Adrenal gland (tissue), 12 donors: ENCODE measurements around the gene GRM3. TPM values are rescaled to one million over a fixed set of nuclear protein-coding genes. Genes with fewer than 3 reads are reported as not detected.

ENCODE experiments used
- DNase-seq, 7 donors: peaks; one replicate each; pipeline ENCODE4 v3.0.0-alpha.2; 2019 to 2020
- H3K27ac ChIP-seq, 5 donors: fragments of 200-600 bp; sonication (generic) in 4 of 5; 1 replicate in 3 of 5; 2 replicates in 2 of 5; pipeline versions ENCODE4 v1.5.1 to v1.8.0; 2016 to 2020; ENCODE audit warnings: mild to moderate bottlenecking in 1 of 5
- H3K27me3 ChIP-seq: fragments of 200-600 bp; 2 replicates; pipeline ENCODE4 v1.8.0; 2021
- H3K36me3 ChIP-seq, 2 donors: fragments of 200-600 bp; replicated peaks in 1 of 2; 1 replicate in 1 of 2; 2 replicates in 1 of 2; pipeline versions ENCODE4 v1.5.1 to v1.8.0; 2018 to 2022
- H3K4me1 ChIP-seq, 2 donors: fragments of 200-600 bp; replicated peaks in 1 of 2; 1 replicate in 1 of 2; 2 replicates in 1 of 2; pipeline versions ENCODE4 v1.5.1 to v1.8.0; 2018 to 2021
- H3K4me3 ChIP-seq, 4 donors: fragments of 200-600 bp; sonication (generic) in 3 of 4; one replicate each; pipeline ENCODE4 v1.5.1; 2016 to 2018
- H3K9me3 ChIP-seq, 3 donors: fragments of 200-600 bp; sonication (generic) in 1 of 3; replicated peaks in 1 of 3; 1 replicate in 2 of 3; 2 replicates in 1 of 3; pipeline versions ENCODE4 v1.5.1 to v1.8.0; 2016 to 2021
- POLR2A ChIP-seq, 2 donors: fragments of 450-650 bp; IDR thresholded peaks; one replicate each; pipeline ENCODE4 v1.6.1; 2017; ENCODE audit warnings: antibody characterized with exemption in 2 of 2, mild to moderate bottlenecking in 2 of 2, moderate library complexity in 1 of 2
- WGBS, 4 donors: extraction: QIAGEN DNeasy Blood & Tissue Kit in 2 of 4; methylation state at CpG; one replicate each; pipeline versions ENCODE4 v1.1.5 to v1.1.7; 2013 to 2017; 5-methylcytosine and 5-hydroxymethylcytosine counted together
- intact Hi-C, 2 donors: fragments of 100-400 bp; cut with DNase I; formaldehyde crosslinking; loops; one replicate each; pipeline versions ENCODE4 v1.14.1 to v1.15.0; 2022 to 2023
- polyA plus RNA-seq, 3 donors: library from polyadenylated mRNA; stranded (reverse); fragments of 200-250 nt in 2 of 3; fragments of 350-450 nt in 1 of 3; fragmentation: Illumina TruSeq in 1 of 3; extraction: RNeasy Lipid Tissue Mini Kit (QIAGEN cat#74804) in 1 of 3; gene quantifications; one replicate each; pipeline ENCODE4 v1.2.3, GENCODE V29; 2013 to 2014
- total RNA-seq, 9 donors: library from RNA; depleted of rRNA in 4 of 9; stranded (reverse); fragments of >200 nt in 4 of 9; fragments of 120-200 nt in 1 of 9; fragmentation: NEBNext Ultra II Directional in 1 of 9; extraction: Animal tissue kit (Norgen Biotek cat#: 25700) in 1 of 9; gene quantifications; one replicate each; pipeline versions ENCODE4 v1.1.0 to v1.2.4, GENCODE V29; 2013 to 2023
- TF ChIP-seq, protein P1 (sequence below), 6 experiments: fragments of 450-650 bp in 4 of 6; fragments of 200-600 bp in 2 of 6; sonication (generic) in 1 of 6; IDR thresholded peaks; 1 replicate in 5 of 6; 2 replicates in 1 of 6; pipeline versions ENCODE4 v1.5.1 to v1.8.0; 2016 to 2021; ENCODE audit warnings: antibody characterized with exemption in 6 of 6, mild to moderate bottlenecking in 2 of 6, moderate library complexity in 1 of 6
- donor health status: healthy with polysubstance abuse.
- donor health status: Bipolar disorder and iron deficiency.
- donor health status: DM: yes; HTN: yes; CAD: no.
- donor health status: DM: no; HTN: no; CAD: no.
- donor health status: DM: no; HTN: no; CAD: no.
- donor health status: DM: yes; HTN: yes; CAD: no.

The GRM3 gene
- total and polyA plus RNA-seq, 12 donors = 0.30 to 5.1 (median 1.8) TPM

DNA sequence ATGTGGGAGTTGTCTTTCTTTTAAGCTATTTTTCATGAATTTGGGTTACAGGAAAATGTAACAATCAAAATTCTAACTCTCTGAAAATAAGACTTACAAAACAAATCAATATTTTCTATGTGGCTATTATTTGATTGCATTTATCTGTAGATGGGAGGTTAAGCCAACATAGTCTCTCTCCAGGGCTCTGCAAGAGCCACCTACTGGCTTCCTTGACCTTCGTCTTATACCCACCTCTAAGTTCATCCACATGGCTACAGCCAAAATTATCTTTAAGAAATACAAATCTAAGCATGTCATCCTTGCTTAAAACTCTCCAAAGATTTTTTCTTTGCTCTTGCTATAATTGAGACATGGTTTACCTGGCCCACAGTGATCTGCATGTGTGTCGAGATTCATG is 14.2 kb downstream of the GRM3 start:
- no peaks in the 10 kb centered on the region for H3K9me3 ChIP-seq
- no peaks in the 10 kb centered on the region for H3K36me3 ChIP-seq
- DNase-seq = no peak
- 68 to 89% (median 84%) methylated on average over 2 of the region's 2 CpGs for WGBS, 4 donors
- no peak overlapping the region for H3K27ac ChIP-seq
- H3K4me3 ChIP-seq = no peak overlapping the region
- no peaks in the 10 kb centered on the region for H3K27me3 ChIP-seq
- intact Hi-C loops = no loop called here
- TF ChIP-seq, protein P1, sequence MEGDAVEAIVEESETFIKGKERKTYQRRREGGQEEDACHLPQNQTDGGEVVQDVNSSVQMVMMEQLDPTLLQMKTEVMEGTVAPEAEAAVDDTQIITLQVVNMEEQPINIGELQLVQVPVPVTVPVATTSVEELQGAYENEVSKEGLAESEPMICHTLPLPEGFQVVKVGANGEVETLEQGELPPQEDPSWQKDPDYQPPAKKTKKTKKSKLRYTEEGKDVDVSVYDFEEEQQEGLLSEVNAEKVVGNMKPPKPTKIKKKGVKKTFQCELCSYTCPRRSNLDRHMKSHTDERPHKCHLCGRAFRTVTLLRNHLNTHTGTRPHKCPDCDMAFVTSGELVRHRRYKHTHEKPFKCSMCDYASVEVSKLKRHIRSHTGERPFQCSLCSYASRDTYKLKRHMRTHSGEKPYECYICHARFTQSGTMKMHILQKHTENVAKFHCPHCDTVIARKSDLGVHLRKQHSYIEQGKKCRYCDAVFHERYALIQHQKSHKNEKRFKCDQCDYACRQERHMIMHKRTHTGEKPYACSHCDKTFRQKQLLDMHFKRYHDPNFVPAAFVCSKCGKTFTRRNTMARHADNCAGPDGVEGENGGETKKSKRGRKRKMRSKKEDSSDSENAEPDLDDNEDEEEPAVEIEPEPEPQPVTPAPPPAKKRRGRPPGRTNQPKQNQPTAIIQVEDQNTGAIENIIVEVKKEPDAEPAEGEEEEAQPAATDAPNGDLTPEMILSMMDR (IDR thresholded peaks at IDR 0.05) = no peak
- no peak for TF ChIP-seq POLR2A (IDR thresholded peaks at IDR 0.05)
- H3K4me1 ChIP-seq = no peaks in the 10 kb centered on the region

DNA sequence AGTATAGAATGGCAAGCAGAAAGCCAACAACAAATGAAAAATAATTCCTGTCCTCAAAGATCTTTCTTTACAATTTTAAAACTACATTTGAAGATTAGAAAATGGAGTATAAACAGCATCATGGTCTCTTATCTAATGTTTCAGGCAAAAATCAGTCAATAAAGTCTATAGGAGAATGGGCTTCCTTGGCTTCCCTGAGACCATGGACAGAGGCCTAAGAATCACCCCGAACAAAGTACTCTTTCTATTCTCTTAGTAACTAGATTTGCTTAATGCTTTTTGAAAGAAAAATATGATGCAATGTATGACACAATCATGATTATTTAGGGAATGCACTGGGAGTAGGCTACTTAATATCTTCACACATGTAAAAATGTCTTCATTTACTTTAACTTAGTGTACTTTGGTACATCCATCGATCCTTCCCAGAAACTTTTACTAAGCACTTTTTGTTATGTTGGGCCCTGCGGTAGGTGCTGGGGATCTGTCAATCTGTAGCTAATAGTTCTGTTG is 17.3 kb downstream of the GRM3 start:
- Histone ChIP-seq H3K27me3 (no peaks in the 10 kb centered on the region), H3K27ac (no peak overlapping the region), H3K4me1 (no peaks in the 10 kb centered on the region), H3K9me3 (no peaks in the 10 kb centered on the region), H3K4me3 (no peak overlapping the region), H3K36me3 (no peaks in the 10 kb centered on the region)
- intact Hi-C loops = no loop called here
- TF ChIP-seq, protein P1 (IDR thresholded peaks at IDR 0.05) = no peak
- TF ChIP-seq POLR2A (IDR thresholded peaks at IDR 0.05) = no peak
- no peak for DNase-seq
- WGBS, 4 donors = 81 to 91% (median 87%) methylated on average over 3 of the region's 3 CpGs

DNA sequence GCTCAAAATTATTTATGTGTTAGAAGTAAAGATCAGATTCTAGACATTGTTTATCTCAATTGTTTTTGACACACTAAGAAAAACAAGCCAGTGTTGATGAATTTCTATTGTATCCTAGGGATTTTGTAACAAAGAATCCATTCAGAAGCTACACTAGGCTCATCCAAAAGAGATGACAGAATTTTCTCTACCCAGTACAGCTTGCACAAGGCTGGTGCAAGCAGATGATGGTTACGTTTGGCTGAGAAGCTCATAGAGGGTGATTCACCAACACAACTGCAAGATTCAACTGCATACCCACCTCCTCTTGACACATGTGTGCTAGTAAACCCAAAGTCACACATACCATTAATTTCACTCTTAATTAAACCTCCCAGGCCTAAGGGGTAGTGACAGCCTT is 20.8 kb downstream of the GRM3 start:
- Histone ChIP-seq H3K4me1 (no peaks in the 10 kb centered on the region), H3K9me3 (no peaks in the 10 kb centered on the region), H3K27ac (no peak overlapping the region), H3K27me3 (no peaks in the 10 kb centered on the region), H3K36me3 (no peaks in the 10 kb centered on the region), H3K4me3 (no peak overlapping the region)
- no peak for DNase-seq
- intact Hi-C loops = no loop called here
- TF ChIP-seq, protein P1 (IDR thresholded peaks at IDR 0.05) = no peak
- no peak for TF ChIP-seq POLR2A (IDR thresholded peaks at IDR 0.05)
- 75 to 85% (median 82%) methylated on average over 1 of the region's 1 CpG for WGBS, 4 donors

DNA sequence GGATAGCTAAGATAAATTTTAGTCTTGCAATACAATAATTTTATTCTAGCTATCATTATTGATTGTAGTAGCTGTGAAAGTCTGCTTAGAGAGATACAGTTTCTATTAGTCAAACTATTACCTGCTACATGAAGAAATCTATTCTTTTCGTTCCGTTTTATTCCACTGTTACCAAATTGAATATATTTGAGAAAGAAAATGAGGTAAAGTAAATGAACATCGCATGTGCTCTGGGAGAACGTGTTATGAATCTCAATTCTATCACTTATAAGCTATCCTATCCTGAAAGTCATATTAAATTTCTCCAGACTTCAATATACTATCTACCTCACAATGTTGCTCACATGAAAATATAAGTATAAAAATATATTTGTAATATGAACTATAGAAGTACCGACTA is 21.3 kb downstream of the GRM3 start:
- no peak overlapping the region for H3K4me3 ChIP-seq
- DNase-seq = no peak
- TF ChIP-seq, protein P1 (IDR thresholded peaks at IDR 0.05) = no peak
- TF ChIP-seq POLR2A (IDR thresholded peaks at IDR 0.05) = no peak
- intact Hi-C loops = no loop called here
- H3K9me3 ChIP-seq = no peaks in the 10 kb centered on the region
- H3K27me3 ChIP-seq = no peaks in the 10 kb centered on the region
- no peaks in the 10 kb centered on the region for H3K36me3 ChIP-seq
- no peaks in the 10 kb centered on the region for H3K4me1 ChIP-seq
- H3K27ac ChIP-seq = no peak overlapping the region
- 89 to 93% (median 92%) methylated on average over 5 of the region's 5 CpGs for WGBS, 4 donors
